ENCODE data around the gene BOD1.

BOD1 gene

DNA sequence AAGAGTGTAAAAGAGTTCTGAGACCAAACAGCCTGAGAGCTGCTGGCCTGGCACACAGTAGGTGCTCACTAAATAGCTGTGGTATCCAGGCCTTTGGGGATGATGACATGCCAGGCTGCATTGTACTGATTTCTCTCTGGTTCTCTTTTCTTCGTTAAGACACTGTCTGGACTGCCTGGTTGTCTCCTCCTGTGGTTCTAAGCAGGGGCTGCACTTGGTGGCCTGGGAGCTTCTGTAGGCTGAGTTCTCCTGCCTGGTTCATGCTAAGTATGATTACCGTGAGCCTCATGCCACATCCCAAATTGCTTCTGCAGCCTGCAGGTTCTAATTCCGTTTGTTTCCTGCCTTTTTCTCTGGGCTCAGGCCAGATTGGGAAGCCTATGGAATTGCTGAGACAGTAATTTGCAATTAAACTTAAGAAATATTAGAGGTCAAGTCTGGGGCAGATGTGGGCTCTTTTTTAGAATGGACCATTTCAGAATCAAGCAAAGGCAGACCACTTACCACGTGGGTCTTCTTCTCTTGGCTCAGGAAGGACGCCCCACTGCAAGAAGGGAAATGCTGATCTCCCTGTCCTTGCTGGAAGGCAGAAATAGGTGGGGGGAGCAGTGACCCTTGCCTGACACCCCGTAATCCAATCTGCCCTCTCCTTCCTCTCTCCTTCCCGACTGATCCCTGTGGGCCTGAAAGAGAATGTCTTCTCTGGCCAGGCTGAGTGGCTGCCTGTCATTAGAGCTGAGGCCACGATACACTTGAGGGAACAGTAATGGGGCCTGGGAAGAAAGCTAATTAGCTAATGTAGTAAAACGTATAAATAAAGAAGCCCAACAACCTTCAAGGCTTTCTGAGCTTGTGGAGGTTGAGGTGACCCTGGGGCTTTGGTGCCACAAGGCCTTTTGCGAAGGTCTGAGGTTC is 21.9 kb upstream of the BOD1 start:
- no peak for DNase-seq

- no peak for DNase-seq
Measured at GRCh38 chr5:173637340-173637739, 20.9 kb upstream of the BOD1 start.

- no peak for DNase-seq
Measured at GRCh38 chr5:173634465-173634983, 18.1 kb upstream of the BOD1 start.

DNA sequence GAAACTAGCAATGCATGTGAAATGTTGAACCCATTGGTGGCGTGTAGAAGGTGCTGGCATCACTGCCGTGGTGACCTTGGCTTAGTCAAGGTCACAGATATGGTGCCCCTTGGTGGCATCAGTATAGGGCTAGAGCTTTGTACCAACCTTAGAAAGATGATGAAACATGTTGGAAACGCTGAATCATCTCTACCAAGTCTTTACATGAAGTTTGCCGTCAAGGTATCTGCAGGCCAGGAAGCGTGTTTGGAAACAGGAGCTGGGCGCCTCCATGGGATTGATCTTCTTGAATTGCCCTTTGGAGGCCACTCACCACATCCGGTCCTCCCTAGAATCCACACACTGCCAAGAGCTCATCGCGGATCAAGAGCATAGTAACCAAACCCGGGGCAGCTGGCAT is 16.9 kb upstream of the BOD1 start:
- DNase-seq: no peak

GRCh38 chr5:173631478-173631877 is 15.0 kb upstream of the BOD1 start:
- no peak for DNase-seq

GRCh38 chr5:173630724-173631365 is 14.4 kb upstream of the BOD1 start:
- no peak for DNase-seq

- DNase-seq: peak; percentile 52
Measured at GRCh38 chr5:173629628-173630027, 13.2 kb upstream of the BOD1 start.

- DNase-seq: no peak
Measured at GRCh38 chr5:173628501-173628900, 12.1 kb upstream of the BOD1 start.

GRCh38 chr5:173627860-173628392 is 11.5 kb upstream of the BOD1 start:
- no peak for DNase-seq

DNA sequence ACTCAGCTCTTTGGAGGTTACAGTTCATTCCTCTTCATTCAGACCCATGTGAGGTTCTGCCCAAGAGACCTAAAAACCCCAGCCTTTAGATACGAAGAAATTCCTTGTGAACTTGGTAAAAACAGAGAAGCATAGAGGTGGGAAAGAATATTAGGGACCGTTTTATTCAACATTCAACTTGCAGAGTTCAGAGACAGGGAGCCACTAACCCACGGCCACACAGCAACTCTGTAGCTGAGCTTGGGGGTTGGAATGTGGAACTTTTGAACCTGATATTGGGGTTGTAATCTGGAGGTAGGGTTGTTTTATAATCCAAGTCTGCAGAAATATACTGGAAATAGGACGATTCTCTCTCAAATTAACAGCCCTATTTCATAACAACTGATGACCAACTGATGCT is 10.8 kb upstream of the BOD1 start:
- no peak for DNase-seq

GRCh38 chr5:173626505-173626820 is 10.0 kb upstream of the BOD1 start:
- no peak for DNase-seq

- peak; percentile 52 for DNase-seq
Measured at GRCh38 chr5:173625673-173626504, 9.4 kb upstream of the BOD1 start.

DNA sequence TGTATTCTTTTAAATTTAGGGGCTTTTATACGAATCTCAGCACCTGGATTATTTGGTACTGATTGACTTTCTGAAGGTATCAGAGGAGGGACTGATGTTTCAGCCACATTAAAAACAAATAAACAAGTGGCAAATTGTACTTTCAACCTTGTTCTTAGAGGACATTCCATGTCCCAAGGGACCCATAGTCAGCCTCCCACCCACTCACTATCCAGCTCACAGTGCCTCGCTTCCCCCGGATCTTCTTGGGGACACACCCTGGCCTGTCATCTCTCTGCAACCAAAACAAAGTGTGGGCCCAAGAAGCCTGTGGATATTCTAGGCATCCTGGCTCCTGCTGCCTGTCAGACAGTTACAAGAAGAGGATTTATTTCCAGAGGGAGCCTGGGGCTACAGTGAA is 8.8 kb upstream of the BOD1 start:
- DNase-seq: no peak

- no peak for DNase-seq
Measured at GRCh38 chr5:173624282-173624681, 7.8 kb upstream of the BOD1 start.

- DNase-seq: no peak
Measured at GRCh38 chr5:173623789-173624188, 7.3 kb upstream of the BOD1 start.

DNA sequence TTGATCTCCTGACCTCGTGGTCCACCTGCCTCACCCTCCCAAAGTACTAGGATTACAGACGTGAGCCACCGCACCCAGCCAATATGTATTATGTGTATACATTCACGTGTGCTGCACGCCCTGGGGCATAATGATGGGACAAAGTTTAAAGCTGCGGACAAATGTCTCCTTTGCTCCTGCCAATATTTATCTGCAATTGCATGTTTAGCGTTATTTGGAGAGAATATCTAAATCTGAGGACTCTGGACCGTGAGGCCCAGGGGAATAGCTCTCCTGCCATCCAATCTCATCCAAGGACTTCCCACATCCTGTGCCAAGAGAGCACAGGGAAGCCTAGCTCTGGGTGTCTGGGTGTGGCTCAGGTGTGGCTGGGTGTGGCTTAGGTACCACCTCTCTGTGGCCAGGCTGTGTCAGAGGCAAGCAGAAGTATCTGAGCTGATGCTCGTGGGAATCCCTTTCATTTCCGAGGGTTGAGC is 6.9 kb upstream of the BOD1 start:
- no peak for DNase-seq

- no peak for DNase-seq
Measured at GRCh38 chr5:173622183-173623047, 6.0 kb upstream of the BOD1 start.

GRCh38 chr5:173620784-173621183 is 4.3 kb upstream of the BOD1 start:
- no peak for DNase-seq

DNA sequence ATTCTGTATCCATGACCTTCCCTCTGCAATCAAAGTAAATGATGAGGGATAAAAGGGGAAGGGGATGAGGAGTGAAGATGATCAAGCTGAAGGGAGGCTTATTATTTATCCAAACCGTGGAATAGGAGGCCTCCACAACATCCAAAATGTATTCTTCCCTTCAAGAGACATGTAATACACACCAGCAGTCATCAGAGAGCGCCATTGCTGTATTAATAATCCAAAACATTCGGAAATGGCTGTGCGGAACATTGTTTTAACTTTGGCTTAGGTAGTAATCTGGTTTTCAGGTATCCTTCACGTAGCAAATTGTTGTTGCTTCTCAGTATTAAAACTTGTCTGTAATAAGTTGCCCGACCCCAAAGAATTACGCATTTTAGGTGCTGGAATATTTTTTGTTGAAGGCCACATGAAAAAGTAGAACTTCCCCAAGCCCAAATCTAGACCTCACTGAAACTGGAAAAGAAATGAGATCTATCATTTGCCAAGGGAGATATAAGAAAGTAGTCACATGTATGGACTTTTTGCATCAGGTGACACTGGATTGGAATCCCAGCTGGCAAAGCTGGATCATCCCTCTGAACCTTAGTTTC is 2.6 kb upstream of the BOD1 start:
- peak; percentile 79 for DNase-seq

- peak; percentile 79 for DNase-seq
Measured at GRCh38 chr5:173615884-173616576, 420 bp downstream of the BOD1 start.

- peak; percentile 35 for DNase-seq
Measured at GRCh38 chr5:173614591-173614990, 1.9 kb downstream of the BOD1 start.
